ENCODE data around the gene STX4. TPM values are rescaled to one million over a fixed set of nuclear protein-coding genes. Genes with fewer than 3 reads are reported as not detected.

STX4 gene
- total RNA-seq, 1 experiment from 2014 or later, result 32.3 TPM

DNA sequence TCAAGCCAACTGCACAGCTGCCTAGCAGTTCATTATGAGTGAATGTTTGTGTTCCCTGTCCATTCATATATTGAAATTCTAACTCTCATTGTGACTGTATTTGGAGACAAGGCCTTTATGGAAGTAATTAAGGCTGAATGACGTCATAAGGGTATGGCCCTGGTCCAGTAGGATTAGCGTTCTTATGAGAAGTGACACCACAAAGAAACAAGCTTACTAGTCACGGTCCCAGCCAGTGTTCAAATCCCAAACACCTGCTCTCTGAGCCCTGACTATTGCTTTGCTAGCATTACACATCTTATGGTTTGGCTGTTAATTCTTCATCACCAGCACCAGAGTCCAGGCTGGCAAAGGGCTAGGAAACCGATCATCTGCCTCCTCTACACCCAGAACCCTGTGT, 38.5 kb downstream of the STX4 start:
- H3K56ac ChIP-seq (ENCODE audit: insufficient read length, low read depth, low read length), result no peak overlapping the region
- TF ChIP-seq, protein P1, sequence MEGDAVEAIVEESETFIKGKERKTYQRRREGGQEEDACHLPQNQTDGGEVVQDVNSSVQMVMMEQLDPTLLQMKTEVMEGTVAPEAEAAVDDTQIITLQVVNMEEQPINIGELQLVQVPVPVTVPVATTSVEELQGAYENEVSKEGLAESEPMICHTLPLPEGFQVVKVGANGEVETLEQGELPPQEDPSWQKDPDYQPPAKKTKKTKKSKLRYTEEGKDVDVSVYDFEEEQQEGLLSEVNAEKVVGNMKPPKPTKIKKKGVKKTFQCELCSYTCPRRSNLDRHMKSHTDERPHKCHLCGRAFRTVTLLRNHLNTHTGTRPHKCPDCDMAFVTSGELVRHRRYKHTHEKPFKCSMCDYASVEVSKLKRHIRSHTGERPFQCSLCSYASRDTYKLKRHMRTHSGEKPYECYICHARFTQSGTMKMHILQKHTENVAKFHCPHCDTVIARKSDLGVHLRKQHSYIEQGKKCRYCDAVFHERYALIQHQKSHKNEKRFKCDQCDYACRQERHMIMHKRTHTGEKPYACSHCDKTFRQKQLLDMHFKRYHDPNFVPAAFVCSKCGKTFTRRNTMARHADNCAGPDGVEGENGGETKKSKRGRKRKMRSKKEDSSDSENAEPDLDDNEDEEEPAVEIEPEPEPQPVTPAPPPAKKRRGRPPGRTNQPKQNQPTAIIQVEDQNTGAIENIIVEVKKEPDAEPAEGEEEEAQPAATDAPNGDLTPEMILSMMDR (conservative IDR thresholded peaks at IDR 0.05), result no peak
- no peak overlapping the region for H2AK5ac ChIP-seq (ENCODE audit: insufficient read length, low read length)
- H2BK120ac ChIP-seq (ENCODE audit: low read depth, low read length, poor library complexity, severe bottlenecking), result no peak overlapping the region
- peak overlapping the region; percentile 92 to 93 for H3K4me3 Mint-ChIP-seq
- peak overlapping the region in 1 of 3 experiments; percentile 94; a peak in 2 of 7 replicates for H3K27ac Mint-ChIP-seq
- H3K9me3 ChIP-seq (ENCODE audit: control insufficient read depth, low read depth, low read length), result no peaks in the 10 kb centered on the region
- DNase-seq, result no peak
- H3K79me2 ChIP-seq (ENCODE audit: insufficient read depth, low read length), result peaks cover 27% of the 10 kb centered on the region; the same call in 1 of the 2 replicates
- no peaks in the 10 kb centered on the region for H3K27me3 ChIP-seq (ENCODE audit: insufficient read depth, low read length)
- no peak overlapping the region for H3K27ac ChIP-seq (ENCODE audit: insufficient read length, low read depth, low read length)
- no peaks in the 10 kb centered on the region for H3K4me1 ChIP-seq (ENCODE audit: insufficient read depth, low read length)
- H3K23me2 ChIP-seq (ENCODE audit: insufficient read length, low read depth, low read length, poor library complexity, severe bottlenecking), result peaks cover 9% of the 10 kb centered on the region
- no peaks in the 10 kb centered on the region for H4K20me1 ChIP-seq (ENCODE audit: control insufficient read depth, insufficient read depth, insufficient read length)
- H3T11ph ChIP-seq (ENCODE audit: low read length), result no peak overlapping the region
- no peak overlapping the region for H4K91ac ChIP-seq (ENCODE audit: insufficient read length, low read depth, low read length)
- no peak overlapping the region for H2BK5ac ChIP-seq (ENCODE audit: insufficient read length, low read length)
- peaks cover 12% of the 10 kb centered on the region for H3K79me1 ChIP-seq (ENCODE audit: insufficient read depth, low read depth, low read length, poor library complexity, severe bottlenecking)
- no peak overlapping the region for H3K18ac ChIP-seq (ENCODE audit: insufficient read length, low read depth, low read length)
- no CpG with 5 or more reads among the region's 4 CpGs for WGBS (ENCODE audit: extremely low coverage, insufficient read length, low lambda C conversion rate)
- H3K36me3 Mint-ChIP-seq (ENCODE audit: insufficient read depth in 1 of 3, low read depth in 3 of 3), result peaks cover 3 to 11% (median 8%) of the 10 kb centered on the region in 3 experiments; a peak in 5 of 7 replicates
- H3K14ac ChIP-seq (ENCODE audit: insufficient read depth, low read length), result no peak overlapping the region
- H3K27me3 Mint-ChIP-seq (ENCODE audit: low read depth), result no peaks in the 10 kb centered on the region
- peak overlapping the region; percentile 89 for H3K4me2 ChIP-seq (ENCODE audit: insufficient read depth, insufficient read length, low read length)
- no peak overlapping the region for H3K23ac ChIP-seq (ENCODE audit: insufficient read length, low read depth, low read length)
- H2BK15ac ChIP-seq (ENCODE audit: low read depth, low read length), result no peak overlapping the region
- H2AFZ ChIP-seq (ENCODE audit: low read length), result no peak overlapping the region
- no peaks in the 10 kb centered on the region; a peak in 1 of 5 replicates for H3K9me3 Mint-ChIP-seq
- H4K5ac ChIP-seq (ENCODE audit: insufficient read length, low read depth, low read length), result no peak overlapping the region
- no peak overlapping the region for H2BK20ac ChIP-seq (ENCODE audit: low read depth, low read length, poor library complexity, severe bottlenecking)
- no peak overlapping the region for H2BK12ac ChIP-seq (ENCODE audit: insufficient read length, low read depth, low read length)
- peaks cover 16 to 20% of the 10 kb centered on the region in 2 experiments for H3K4me1 Mint-ChIP-seq
- H4K8ac ChIP-seq (replicated peaks; ENCODE audit: insufficient read length, low read depth, low read length), result no peak overlapping the region
- no peak overlapping the region for H3K4ac ChIP-seq (ENCODE audit: low read depth, low read length)
- no peak overlapping the region for H3K9ac ChIP-seq (ENCODE audit: extremely low read depth, insufficient read length, low read length)
